Breast epithelium (tissue), 3 donors: ENCODE results near the gene PAM16.

Experiments used
- POLR2AphosphoS5 ChIP-seq, 3 donors: sonication (generic); formaldehyde crosslinking; IDR thresholded peaks; one replicate each; pipeline ENCODE4 v1.6.1; 2017; ENCODE audit warnings: antibody characterized with exemption in 3 of 3
- TF ChIP-seq, protein P1 (sequence below), 3 donors: fragments of 450-650 bp; IDR thresholded peaks; one replicate each; pipeline ENCODE4 v1.5.1; 2016 to 2017; ENCODE audit warnings: antibody characterized with exemption in 3 of 3, mild to moderate bottlenecking in 3 of 3, moderate library complexity in 3 of 3

DNA sequence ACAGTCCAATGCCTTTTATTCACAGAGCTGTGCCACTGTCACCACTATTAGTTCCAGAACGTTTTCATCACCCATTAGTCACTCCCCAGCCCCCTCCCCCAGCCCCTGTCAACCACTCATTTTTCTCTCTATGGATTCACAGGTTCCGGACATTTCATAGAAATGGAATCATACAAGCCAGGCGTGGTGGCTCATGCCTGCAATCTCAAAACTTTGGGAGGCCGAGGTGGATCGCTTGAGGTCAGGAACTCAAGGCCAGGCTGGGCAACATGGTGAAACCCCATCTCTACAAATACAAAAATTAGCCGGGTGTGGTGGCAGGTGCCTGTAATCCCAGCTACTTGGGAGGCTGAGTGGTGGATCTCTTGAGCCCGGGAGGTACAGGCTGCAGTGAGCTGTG, 759 bp upstream of the PAM16 start:
- no peak for TF ChIP-seq POLR2AphosphoS5 (IDR thresholded peaks at IDR 0.05)
- TF ChIP-seq, protein P1, sequence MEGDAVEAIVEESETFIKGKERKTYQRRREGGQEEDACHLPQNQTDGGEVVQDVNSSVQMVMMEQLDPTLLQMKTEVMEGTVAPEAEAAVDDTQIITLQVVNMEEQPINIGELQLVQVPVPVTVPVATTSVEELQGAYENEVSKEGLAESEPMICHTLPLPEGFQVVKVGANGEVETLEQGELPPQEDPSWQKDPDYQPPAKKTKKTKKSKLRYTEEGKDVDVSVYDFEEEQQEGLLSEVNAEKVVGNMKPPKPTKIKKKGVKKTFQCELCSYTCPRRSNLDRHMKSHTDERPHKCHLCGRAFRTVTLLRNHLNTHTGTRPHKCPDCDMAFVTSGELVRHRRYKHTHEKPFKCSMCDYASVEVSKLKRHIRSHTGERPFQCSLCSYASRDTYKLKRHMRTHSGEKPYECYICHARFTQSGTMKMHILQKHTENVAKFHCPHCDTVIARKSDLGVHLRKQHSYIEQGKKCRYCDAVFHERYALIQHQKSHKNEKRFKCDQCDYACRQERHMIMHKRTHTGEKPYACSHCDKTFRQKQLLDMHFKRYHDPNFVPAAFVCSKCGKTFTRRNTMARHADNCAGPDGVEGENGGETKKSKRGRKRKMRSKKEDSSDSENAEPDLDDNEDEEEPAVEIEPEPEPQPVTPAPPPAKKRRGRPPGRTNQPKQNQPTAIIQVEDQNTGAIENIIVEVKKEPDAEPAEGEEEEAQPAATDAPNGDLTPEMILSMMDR (IDR thresholded peaks at IDR 0.05) = no peak
